DMS79 treated with DMSO at 0.1 percent for 48 hours (cell line): ENCODE data around the gene LTBP1.
"Not testable (repeated sequence)": the region's sequence is repeated elsewhere in the genome, so short reads cannot be mapped to it uniquely, and the experiment has no call there.

Source experiments
- DNase-seq: peaks from one replicate; lab custom pipeline; 2025; lab: John Stamatoyannopoulos, UW

LTBP1 gene

DNA sequence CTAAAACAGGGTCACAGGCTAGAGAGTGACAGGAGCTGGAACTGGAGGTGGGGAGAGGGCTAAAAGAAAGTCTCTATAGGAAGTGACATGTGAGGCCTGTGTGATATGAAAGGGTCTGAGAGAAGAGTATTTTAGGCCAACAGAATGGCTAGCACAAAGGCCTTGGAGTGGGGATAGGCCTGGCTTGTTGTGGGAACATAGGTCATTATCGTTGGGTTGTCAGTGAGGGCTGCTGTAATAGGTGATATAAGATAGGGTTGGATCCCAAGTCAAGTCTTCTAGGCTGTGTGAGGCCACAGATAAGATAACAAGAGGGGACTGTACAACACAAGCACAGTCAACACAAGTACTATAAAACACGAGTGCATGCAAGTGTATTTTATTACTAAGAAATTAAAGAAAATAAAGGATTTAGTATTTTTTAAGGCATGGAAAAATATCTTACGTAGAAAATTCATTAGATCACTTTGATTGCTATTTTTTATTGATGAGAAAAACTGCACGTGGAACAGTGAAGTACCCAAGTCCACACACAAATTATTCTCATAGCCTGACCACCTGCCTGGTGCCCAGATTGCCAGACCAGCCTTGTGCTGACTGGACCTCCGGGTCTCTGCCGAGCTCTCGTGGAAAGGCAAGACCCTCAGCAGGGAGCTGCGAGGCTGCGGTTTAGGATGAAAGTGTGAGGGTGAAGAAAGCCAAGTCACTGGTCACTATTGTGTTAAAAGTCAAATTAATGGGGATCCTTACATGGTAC lies 14.1 kb downstream of the LTBP1 start:
- no peak for DNase-seq

DNA sequence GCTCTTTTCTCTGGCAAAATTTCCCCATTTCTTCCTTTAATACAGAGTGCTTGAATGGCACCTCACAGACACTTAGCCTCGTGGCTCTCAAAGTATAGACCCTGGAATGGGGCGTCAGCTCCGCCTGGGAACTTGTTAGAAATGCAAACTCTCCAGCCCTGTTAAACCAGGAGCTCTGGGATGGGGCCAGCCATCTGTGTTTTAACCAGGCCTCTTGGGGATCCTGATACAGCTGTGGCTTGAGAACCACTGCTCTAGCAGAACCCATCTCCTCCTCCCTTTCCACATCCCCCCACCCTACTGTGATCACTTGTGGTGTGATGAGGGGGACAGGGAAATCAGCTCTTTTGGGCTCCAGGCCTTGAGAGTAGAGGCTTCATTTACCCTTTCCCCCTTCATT lies 15.9 kb downstream of the LTBP1 start:
- no peak for DNase-seq

DNA sequence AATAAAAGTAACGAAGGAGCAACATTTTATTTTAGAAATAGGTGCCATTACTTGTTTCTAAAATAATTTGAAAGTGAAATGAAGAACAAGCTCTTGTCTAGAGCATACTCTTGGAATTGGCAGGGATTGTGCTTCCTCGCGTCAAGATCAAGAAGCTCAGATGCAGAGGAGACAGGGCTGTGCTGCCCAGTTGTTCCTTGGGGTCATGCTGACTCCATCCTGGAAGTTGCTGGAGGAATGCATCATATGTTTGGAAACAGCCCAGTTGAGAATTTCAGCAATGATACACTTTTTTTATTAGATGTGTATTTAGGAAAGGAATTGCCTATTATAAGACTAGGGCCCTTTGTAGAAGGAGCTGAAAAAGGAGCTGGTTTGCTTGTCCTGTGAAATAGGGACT lies 17.2 kb downstream of the LTBP1 start:
- DNase-seq = no peak

DNA sequence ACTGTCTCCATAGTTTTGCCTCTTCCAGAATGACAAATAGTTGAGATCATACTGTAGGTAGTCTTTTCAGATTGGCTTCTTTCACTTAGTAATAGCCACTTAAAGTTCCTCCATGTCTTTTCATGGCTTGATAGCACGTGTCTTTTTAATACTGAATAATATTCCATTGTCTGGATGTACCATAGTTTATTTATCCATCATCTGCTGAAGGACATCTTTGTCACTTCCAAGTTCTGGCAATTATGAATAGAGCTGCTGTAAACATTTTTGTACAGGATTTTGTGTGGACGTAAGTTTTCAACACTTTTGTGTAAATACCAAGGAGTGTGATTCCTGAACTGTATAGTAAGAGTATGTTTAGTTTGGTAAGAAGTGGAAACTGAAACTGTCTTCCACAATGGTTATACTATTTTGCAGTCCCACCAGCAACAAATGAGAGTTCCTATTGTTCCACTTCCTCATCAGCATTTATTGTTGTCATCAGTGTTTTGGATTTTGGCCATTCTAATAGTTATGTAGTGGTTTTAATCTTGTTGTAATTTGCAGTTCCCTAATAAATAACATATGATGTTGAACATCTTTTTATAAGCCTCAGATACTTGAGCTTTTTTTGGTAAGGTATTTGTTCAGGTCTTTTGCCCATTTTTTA lies 18.9 kb downstream of the LTBP1 start:
- DNase-seq = no peak

DNA sequence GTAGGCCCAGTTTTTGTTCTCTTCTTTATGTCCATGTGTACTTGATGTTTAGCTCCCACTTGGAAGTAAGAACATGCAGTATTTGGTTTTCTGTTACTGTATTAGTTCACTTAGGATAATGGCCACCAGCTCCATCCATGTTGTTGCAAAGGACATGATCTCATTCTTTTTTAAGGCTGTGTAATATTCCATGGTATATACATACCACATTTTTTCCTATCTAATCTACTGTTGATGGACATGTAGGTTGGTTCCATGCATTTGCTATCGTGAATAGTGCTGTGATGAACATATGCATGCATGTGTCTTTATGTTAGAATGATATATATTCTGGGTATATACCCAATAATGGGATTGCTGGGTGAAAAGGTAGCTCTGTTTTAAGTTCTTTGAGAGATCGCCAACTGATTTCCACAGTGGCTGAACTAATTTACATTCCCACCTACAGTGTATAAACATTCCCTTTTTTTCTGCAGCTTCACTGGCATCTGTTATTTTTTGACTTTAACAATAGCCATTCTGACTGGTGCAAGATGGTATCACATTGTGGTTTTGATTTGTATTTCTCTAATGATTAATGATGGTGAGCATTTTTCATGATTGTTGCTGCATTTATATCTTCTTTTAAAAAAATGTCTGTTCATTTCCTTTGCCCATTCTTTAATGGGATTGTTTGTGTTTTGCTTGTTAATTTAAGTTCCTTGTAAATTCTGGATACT lies 22.9 kb downstream of the LTBP1 start:
- no peak for DNase-seq

DNA sequence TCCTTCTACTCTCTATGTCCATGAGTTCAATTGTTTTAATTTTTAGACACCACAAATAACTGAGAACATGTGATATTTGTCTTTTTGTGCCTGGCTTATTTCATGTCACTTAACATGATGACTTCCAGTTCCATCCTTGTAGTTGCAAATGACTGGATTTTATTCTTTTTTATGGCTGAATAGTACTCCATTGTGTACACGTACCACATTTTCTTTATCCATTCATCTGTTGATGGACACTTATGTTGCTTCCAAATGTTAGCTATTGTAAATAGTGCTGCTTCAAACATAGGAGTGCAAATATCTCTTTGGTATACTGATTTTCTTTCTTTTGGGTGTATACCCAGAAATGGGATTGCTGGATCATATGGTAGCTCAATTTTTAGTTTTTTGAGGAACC lies 27.0 kb downstream of the LTBP1 start:
- not testable (repeated sequence) for DNase-seq

DNA sequence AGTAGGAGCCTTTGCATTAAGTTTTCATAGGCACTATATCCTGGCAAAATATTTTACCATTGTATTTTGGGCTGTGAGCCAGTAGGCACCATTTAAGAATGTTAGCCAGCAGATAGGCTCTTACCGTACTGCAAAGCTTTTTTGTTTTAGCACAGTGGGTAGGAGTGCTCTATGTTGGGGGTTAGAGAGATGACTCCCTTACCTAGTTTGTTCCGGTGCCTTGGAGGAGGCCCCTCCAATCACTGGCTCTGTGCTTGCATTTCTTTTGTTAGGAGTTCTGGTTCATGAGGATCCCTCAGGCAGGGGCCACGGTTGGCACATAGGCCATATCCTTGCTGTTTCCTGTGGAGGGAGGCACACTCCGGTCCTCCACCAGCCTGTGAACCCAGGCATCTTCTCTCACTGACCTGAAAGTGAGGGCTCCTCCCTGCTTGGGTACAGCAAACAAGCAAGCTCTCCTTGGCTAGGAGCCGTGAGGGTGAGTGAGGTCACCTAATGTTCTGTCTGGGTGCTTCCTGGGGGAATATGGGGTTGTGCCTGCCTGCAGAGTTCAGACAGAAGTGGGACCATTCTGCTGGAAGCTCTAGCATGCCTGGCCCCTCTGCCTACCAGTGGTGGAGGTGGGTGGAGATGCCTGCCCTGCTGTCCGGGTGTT lies 29.8 kb downstream of the LTBP1 start:
- no peak for DNase-seq

DNA sequence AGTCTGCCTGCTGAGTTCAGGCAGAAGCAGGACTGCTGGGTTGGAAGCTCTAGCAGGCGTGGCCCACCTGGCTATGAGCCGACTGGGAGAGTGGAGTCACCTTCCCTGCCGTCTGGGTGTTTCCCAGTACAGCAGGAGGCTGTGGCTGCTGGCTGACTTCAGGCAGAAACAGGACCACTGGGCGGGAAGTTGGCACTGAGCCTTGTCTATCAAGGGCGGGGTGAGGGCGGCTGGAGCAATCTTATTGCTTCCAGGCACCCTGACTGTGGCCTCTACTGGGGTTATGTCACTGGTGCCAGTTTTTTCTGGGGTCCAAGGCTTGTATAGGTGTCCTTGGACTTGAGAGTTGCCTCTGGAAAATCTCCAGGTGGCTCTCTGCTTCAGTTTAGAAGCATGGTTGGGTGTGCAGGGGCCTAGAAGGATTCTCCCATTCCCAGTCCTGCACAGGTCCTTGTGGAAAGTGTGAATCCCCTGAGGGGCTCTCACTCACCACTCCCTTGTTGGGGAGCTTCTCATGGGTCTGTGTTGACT lies 30.5 kb downstream of the LTBP1 start:
- DNase-seq = no peak

DNA sequence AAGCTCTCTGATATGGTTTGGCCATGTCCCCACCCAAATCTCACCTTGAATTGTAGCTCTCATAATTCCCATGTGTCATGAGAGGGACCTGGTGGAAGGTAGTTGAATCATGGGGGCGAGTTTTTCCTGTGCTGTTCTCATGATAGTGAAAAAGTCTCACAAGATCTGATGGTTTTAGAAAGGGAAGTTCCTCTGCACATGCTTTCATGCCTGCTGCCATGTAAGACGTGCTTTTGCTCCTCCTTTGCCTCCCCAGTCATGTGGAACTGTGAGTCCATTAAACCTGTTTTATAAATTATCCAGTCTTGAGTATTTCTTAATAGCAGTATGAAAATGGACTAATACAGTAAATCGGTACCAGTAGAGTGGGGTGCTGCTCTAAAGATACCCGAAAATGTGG lies 34.9 kb downstream of the LTBP1 start:
- no peak for DNase-seq

DNA sequence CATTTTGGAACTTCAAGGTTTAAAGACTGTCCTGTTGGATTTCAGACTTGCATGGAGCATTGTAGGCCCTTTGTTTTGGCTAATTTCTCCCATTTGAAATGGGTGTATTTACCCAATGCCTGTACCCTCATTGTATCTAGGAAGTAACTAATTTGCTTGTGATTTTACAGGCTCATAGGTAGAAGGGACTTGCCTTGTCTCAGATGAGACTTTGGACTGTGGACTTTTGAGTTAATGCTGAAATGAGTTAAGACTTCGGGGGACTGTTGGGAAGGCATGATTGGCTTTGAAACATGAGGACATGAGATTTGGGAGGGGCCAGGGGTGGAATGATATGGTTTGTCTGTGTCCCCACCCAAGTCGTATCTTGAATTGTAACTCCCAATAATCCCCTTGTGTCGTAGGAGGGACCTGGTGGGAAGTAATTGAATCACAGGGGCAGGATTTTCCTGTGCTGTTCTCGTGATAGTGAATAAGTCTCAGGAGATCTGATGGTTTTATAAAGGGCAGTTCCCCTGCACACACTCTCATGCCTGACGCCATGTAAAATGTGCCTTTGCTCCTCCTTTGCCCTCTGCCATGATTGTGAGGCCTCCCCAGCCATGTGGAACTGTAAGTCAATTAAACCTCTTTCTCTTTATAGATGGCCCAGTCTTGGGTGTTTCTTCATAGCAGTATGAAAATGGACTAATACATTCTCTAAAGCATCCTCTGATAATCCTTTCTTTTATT lies 36.6 kb downstream of the LTBP1 start:
- DNase-seq = not testable (repeated sequence)

DNA sequence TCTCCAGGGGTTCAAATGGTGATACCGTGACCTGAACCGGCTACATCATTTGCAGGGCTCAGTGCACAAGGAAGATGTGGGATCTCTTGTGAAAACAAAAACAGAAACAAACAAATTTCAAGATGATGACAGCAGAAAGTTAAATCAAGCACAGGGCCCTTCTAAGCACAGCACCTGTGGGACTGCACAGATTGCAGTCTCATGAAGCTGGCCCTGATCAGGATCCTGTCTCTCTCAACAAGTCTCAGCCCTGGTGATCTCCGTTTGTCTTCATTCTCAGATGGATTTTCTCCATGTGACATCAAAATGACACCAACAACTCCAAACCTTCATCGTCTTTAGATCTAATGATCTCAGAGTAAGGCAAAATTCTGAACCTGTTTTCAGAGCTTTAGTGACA lies 39.7 kb downstream of the LTBP1 start:
- DNase-seq = no peak

DNA sequence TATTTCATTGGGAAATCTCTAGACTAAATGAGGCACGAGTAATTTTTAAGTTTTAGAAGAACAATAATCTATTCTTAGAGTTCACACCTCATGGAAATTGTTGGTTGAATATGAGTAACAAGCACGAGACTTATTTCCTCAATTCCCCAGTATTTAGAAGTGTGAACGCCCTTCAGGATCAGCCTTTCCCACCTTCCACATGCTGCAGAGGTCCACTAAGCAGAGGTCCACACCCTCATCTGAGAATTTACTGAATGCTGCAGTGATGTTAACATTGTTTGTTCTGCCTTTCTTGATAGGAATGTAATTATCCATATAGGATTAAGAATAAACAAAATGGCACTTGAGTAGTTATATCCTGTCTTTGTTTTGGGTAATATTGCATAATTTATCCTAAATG lies 41.8 kb downstream of the LTBP1 start:
- no peak for DNase-seq

DNA sequence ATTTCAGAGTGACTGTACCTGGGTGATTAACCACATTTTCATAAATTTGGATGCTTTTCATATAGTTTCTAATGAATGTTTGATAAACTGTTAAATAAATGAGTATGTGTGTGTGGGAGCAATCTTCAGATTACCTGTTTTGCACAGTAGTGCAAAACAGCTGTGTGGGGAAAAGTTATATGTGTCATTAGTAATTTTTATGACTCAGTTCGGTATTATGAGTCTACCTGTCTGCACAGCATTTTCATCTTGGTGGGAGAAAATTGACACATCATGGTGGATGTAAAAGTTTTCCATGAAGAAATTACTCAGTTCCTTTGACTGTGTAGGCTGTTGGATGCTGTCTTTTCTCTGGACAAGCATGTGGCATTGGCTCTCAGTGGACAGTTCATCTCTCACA lies 43.8 kb downstream of the LTBP1 start:
- no peak for DNase-seq

DNA sequence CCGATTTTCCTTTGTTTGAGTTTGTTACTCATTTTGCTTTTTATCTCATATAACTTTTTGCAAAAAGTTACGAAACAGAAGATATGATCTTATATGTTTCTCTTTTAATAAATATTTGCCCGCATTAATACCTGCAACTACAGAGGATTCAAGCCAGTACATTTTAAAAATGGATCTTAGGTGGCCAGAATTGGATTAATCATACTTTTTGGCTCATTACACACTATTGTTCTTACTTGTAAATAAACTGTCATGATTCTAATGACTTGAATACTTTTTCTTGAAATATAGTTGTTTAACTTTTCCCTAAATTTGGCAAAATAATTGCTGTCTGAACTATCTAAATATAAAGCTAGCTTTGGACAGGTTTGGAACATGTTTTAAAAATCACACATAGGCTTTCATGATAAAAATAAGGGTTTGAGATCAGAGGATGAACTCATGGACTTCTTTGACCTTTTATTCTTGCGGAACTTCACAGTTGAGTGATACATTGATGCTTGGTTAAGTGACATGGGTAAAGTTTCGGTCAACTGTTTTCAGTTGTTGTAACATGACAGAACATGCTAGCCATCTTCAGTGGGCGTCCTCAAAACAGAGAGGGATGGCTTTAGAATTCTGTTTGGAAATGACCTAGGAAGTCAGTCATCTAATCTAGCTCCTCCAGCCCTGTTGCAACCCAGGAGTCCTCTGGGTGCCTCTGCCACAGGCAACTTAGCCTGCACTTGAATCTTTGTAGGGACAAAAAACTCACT lies 44.5 kb downstream of the LTBP1 start:
- no peak for DNase-seq

DNA sequence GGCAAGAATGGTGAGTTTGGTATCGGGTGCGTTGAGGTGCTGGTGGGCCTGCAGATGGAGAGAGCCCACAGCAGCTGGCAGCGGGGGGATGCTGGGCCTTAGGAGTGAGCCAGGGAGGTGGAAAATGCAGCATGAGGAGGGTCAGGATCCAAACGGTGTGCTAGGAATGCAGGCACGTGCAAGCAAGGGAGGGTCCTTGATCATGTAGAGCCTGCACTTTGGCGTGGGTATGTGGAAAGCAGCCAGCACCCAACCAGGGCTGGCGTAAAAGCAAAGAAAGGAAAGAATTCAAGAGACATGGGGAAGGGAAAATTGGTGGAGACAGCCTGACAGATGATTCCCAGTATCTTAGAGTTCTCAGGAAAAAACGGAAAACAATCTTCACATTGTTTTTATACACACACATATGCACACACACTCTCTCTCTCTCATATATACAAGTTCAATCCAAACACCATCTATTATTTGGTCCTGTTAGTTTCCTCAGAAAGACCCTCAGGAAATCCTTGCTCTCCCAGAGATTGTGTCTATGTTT lies 46.3 kb downstream of the LTBP1 start:
- no peak for DNase-seq

DNA sequence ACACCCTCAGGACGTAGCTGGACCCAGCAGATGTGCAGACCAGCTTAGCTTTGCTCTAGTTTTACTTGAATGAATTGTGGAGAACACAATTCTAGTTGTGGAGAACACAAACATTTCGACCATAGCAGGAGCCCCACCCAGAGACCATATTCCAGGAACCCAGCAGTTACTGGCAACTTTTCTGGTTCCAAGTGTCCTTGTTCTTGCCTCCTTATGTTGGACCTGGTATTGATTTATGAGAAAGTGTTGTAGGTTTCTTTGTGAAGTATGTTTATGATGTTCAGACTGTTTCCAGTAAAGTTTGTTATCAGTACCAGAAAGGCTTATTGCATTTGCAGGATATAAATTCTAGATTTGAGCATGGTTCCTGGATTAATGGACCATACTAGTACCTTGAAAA lies 51.0 kb downstream of the LTBP1 start:
- DNase-seq = no peak

DNA sequence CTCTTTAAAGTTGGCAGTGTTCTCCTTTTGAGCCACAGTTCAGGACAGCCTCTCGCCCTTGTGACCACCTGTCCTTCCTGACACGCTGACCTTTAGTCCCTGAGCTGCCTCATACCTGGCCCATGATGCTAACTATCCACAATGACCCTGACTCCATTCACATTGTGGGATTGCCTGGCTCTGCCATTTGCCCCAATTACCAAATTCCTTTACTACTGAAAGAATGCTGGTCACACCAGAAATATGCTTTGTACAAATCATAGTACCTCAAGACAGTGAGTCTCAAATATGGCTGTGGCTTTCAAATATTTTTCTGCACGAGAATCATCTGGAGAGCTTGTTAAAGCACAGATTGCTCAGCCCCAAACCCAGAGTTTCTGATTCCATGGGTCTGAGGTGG lies 54.2 kb downstream of the LTBP1 start:
- DNase-seq = no peak

DNA sequence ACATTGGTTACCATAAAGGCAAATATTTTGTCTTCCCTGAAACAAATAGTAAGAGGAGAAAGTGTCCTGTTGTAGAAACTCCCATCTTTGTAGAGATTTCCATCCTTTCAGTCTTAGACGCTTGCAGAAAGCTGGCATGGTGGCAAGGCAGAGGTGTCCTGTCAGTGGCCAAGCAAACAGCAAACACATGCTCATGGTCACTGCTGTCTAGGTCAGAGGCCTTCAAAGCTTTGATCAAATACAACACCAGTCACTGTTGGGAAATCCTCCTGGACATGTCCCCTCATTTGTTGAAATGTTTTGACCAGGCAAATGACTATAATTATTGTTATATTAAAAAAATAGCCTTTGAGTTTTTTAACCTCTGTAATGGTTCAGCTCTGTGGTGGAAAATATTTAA lies 55.1 kb downstream of the LTBP1 start:
- no peak for DNase-seq

DNA sequence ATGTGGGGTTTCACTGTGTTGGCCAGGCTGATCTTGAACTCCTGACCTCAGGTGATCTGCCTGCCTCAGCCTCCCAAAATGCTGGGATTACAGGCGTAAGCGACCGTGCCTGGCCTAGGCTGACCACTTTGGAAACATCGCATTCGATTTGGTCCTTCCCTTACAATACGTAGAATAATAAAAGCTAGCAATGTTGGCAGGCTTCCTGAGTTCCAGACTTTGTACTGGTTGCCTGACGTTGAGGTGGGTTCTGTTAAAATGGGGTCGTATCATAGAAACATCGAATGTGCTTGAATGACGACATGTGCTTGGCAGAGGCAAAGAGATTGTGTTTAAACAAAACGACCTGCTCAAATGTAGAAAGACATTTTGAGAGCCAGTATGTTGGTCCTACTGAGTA lies 56.1 kb downstream of the LTBP1 start:
- no peak for DNase-seq

DNA sequence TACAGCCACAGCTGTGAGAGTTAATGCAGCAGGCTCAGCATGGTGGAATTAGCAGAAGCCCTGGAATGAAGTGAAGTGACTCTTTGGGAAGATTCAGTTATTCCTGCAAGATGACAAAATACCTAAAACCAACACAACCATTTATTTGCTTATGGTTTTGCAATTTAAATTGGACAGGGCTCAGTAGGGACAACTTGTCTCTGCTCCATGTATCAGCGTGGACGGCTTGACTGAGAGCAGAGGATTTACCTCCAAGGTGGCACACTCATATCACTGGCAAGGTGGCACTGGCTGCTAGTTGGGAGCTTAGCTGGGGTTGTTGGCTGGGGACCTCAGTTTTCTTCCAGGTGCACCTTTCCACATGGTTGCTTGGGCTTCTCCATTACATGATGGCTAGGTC lies 58.3 kb downstream of the LTBP1 start:
- DNase-seq = no peak

DNA sequence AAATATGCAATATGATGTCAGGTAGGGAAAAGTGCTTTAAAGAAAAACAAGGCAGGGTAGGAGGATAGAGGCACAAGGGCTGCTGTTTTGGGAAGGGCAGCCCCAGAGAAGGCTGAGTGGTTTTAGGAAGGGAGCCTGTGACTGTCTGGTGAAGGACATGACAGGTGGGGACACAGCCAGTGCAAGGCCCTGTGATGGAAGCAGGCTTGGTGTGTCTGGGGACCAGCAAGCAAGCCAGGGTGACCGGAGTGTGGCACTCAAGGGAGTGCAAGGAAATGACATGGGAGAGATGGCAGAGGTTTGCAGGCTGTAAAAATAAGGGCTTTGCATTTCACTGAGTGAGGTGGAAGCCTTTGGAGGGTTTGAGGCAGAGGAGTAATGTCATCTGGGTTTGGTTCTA lies 62.0 kb downstream of the LTBP1 start:
- DNase-seq = no peak
